PC-3 (cell line): Measurements from ENCODE around the gene SPINK6. TPM values are rescaled to one million over a fixed set of nuclear protein-coding genes. Genes with fewer than 3 reads are reported as not detected.

Experiments
- ATAC-seq: fragments of 200-7000 bp; cut with Tn5 transposase; 2 replicates; pipeline ENCODE4 v1.9.1; 2020; ENCODE audit warnings: mild to moderate bottlenecking, moderate library complexity
- BruUV-seq: library from RNA; stranded (reverse); fragments of 400-500 nt; replicated peaks from 2 replicates; lab custom pipeline; 2021; lab: Mats Ljungman, UMichigan
- CTCF ChIA-PET: fragments of 300-600 bp; sonication (Branson Sonifier 250); formaldehyde crosslinking; loops from one replicate; lab custom pipeline; 2022; ENCODE audit warnings: antibody characterized with exemption; lab: Charles Lee
- POLR2A ChIA-PET: fragments of 300-600 bp; sonication (Branson Sonifier 250); formaldehyde crosslinking; loops from one replicate; lab custom pipeline; 2022; ENCODE audit warnings: antibody characterized with exemption; ENCODE audit not compliant: unreplicated experiment; lab: Charles Lee
- DNase-seq: peaks from one replicate; pipeline ENCODE4 v3.0.0-alpha.2; 2015
- H2AFZ ChIP-seq: fragments of 300-600 bp; sonication (generic); 2 replicates; pipeline ENCODE4 v1.6.0; 2016; ENCODE audit warnings: antibody characterized with exemption, low read length
- H3F3A ChIP-seq: fragments of 300-600 bp; sonication (generic); one replicate; pipeline ENCODE4 v1.6.0; 2017; ENCODE audit warnings: antibody characterized with exemption, low read length, control low read depth, mild to moderate bottlenecking; ENCODE audit not compliant: unreplicated experiment
- H3K27ac ChIP-seq: fragments of 300-600 bp; sonication (generic); 2 replicates; pipeline ENCODE4 v1.5.1; 2016; ENCODE audit warnings: mild to moderate bottlenecking, low read length
- H3K27me3 ChIP-seq: fragments of 300-600 bp; sonication (generic); 2 replicates; pipeline ENCODE4 v1.6.1; 2016; ENCODE audit warnings: low read length, mixed read lengths
- H3K36me3 ChIP-seq: fragments of 300-600 bp; sonication (generic); 2 replicates; pipeline ENCODE4 v1.6.1; 2016; ENCODE audit warnings: low read depth, mixed run types, low read length, mixed read lengths
- H3K4me1 ChIP-seq: fragments of 300-600 bp; sonication (generic); 2 replicates; pipeline ENCODE4 v1.5.1; 2016; ENCODE audit warnings: low read length; ENCODE audit not compliant: insufficient read depth
- H3K4me2 ChIP-seq: fragments of 300-600 bp; sonication (generic); 2 replicates; pipeline ENCODE4 v1.6.0; 2016; ENCODE audit warnings: low read length
- H3K4me3 ChIP-seq: fragments of 300-600 bp; sonication (generic); 2 replicates; pipeline ENCODE4 v1.5.1; 2016; ENCODE audit warnings: mild to moderate bottlenecking, low read length, mixed read lengths
- H3K79me2 ChIP-seq: fragments of 300-600 bp; sonication (generic); 2 replicates; pipeline ENCODE4 v1.6.1; 2017; ENCODE audit warnings: low read length, mixed read lengths
- H3K9ac ChIP-seq: fragments of 300-600 bp; sonication (generic); 2 replicates; pipeline ENCODE4 v1.6.0; 2016; ENCODE audit warnings: mild to moderate bottlenecking, low read length
- H3K9me2 ChIP-seq: fragments of 300-600 bp; sonication (generic); replicated peaks from 2 replicates; pipeline ENCODE4 v1.6.1; 2016; ENCODE audit warnings: mixed run types, low read length, mixed read lengths
- H3K9me3 ChIP-seq: fragments of 300-600 bp; sonication (generic); 2 replicates; pipeline ENCODE4 v1.6.1; 2016; ENCODE audit warnings: low read length, mixed read lengths
- H4K20me1 ChIP-seq: fragments of 300-600 bp; sonication (generic); 2 replicates; pipeline ENCODE4 v1.6.1; 2016; ENCODE audit warnings: low read length, mixed read lengths
- EZH2 ChIP-seq: fragments of 300-600 bp; sonication (generic); IDR thresholded peaks from one replicate; pipeline ENCODE4 v1.6.1; 2017; ENCODE audit warnings: antibody characterized with exemption, mild to moderate bottlenecking, low read length; ENCODE audit not compliant: unreplicated experiment
- EZH2phosphoT487 ChIP-seq: fragments of 300-600 bp; sonication (generic); IDR thresholded peaks from 2 replicates; pipeline ENCODE4 v1.6.1; 2018; ENCODE audit warnings: mild to moderate bottlenecking, antibody characterized with exemption, low read length, borderline replicate concordance
- intact Hi-C: fragments of 100-400 bp; cut with micrococcal nuclease; formaldehyde crosslinking; loops from 2 replicates; pipeline ENCODE4 v1.9.0; 2023
- total RNA-seq: library from RNA; depleted of rRNA; stranded (reverse); fragments of >200 nt; gene quantifications from 2 replicates; pipeline ENCODE4 v1.2.3, GENCODE V29; 2014; rRNA removed
- TF ChIP-seq, protein P1 (sequence below): fragments of 300-600 bp; sonication (generic); conservative IDR thresholded peaks from 2 replicates; pipeline ENCODE4 v1.5.1; 2017; ENCODE audit warnings: antibody characterized with exemption, low read depth, mild to moderate bottlenecking, low read length

SPINK6 gene
- total RNA-seq, 1 experiment from 2014 or later, result not detected

DNA sequence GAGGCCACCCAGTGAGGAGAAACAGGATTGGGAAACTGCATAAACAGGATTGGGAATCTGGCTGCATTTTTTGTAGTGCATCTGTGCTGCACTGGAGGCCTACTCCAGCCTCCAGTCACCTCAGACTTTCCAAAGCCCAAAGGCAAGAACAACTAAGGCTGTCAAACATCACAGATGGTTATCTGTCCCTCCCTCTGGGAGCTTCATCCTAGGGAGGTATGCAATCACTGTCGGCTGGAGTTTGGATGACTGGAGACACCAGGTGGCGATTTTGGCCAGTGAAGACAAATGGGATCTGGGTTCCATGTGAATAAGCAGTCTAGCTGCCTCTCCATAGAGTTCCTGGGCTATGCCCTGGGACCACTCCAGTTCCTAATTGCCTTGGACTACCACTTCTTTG is 56.4 kb downstream of the SPINK6 start:
- no peaks in the 10 kb centered on the region for H3K79me2 ChIP-seq
- H2AFZ ChIP-seq, result no peak overlapping the region
- H3K9ac ChIP-seq, result no peak overlapping the region
- H3K4me2 ChIP-seq, result no peak overlapping the region
- no peaks in the 10 kb centered on the region for H4K20me1 ChIP-seq
- H3K9me3 ChIP-seq, result peaks cover 12% of the 10 kb centered on the region; the same call in 1 of the 2 replicates
- H3K27ac ChIP-seq, result no peak overlapping the region
- H3K4me1 ChIP-seq, result peaks cover 8% of the 10 kb centered on the region
- no TSS peak for BruUV-seq
- no peaks in the 10 kb centered on the region for H3F3A ChIP-seq
- intact Hi-C loops, result no loop called here
- POLR2A ChIA-PET, result no interaction called here
- DNase-seq, result no peak
- H3K4me3 ChIP-seq, result no peak overlapping the region
- H3K27me3 ChIP-seq, result no peaks in the 10 kb centered on the region
- no peak for ATAC-seq
- peaks cover 7% of the 10 kb centered on the region; the same call in 1 of the 2 replicates for H3K36me3 ChIP-seq
- TF ChIP-seq, protein P1, sequence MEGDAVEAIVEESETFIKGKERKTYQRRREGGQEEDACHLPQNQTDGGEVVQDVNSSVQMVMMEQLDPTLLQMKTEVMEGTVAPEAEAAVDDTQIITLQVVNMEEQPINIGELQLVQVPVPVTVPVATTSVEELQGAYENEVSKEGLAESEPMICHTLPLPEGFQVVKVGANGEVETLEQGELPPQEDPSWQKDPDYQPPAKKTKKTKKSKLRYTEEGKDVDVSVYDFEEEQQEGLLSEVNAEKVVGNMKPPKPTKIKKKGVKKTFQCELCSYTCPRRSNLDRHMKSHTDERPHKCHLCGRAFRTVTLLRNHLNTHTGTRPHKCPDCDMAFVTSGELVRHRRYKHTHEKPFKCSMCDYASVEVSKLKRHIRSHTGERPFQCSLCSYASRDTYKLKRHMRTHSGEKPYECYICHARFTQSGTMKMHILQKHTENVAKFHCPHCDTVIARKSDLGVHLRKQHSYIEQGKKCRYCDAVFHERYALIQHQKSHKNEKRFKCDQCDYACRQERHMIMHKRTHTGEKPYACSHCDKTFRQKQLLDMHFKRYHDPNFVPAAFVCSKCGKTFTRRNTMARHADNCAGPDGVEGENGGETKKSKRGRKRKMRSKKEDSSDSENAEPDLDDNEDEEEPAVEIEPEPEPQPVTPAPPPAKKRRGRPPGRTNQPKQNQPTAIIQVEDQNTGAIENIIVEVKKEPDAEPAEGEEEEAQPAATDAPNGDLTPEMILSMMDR, result no peak
- no peak for TF ChIP-seq EZH2
- TF ChIP-seq EZH2phosphoT487, result no peak
- H3K9me2 ChIP-seq, result no peaks in the 10 kb centered on the region
- CTCF ChIA-PET, result no interaction called here

- DNase-seq, result no peak
- BruUV-seq, result no TSS peak
- intact Hi-C loops, result no loop called here
- H3K9me3 ChIP-seq, result peaks cover 17% of the 10 kb centered on the region; the same call in 1 of the 2 replicates
- ATAC-seq, result no peak
- POLR2A ChIA-PET, result no interaction called here
- no peak for TF ChIP-seq EZH2
- TF ChIP-seq EZH2phosphoT487, result no peak
- TF ChIP-seq, protein P1, result no peak
- no peaks in the 10 kb centered on the region for H3K4me1 ChIP-seq
- no peak overlapping the region for H3K27ac ChIP-seq
- no peak overlapping the region for H3K4me3 ChIP-seq
- no peaks in the 10 kb centered on the region for H3K79me2 ChIP-seq
- H3K4me2 ChIP-seq, result no peak overlapping the region
- no peak overlapping the region for H2AFZ ChIP-seq
- H3K9me2 ChIP-seq, result no peaks in the 10 kb centered on the region
- CTCF ChIA-PET, result no interaction called here
- peaks cover 7% of the 10 kb centered on the region; the same call in 1 of the 2 replicates for H3K36me3 ChIP-seq
- H3F3A ChIP-seq, result no peaks in the 10 kb centered on the region
- no peaks in the 10 kb centered on the region for H4K20me1 ChIP-seq
- no peaks in the 10 kb centered on the region for H3K27me3 ChIP-seq
- H3K9ac ChIP-seq, result no peak overlapping the region
Observed at GRCh38 chr5:148261221-148261620, 58.4 kb downstream of the SPINK6 start.

Other genes with a start within 250 kb of the SPINK6 start
- gene SPINK5, start 139.1 kb upstream of the SPINK6 start, total RNA-seq, result not detected in 2 replicates
- gene SPINK14, start 34.5 kb upstream of the SPINK6 start, total RNA-seq, result not detected in 2 replicates
- gene MARCOL, start 35.5 kb downstream of the SPINK6 start, total RNA-seq, result not detected in 2 replicates
- 3.0 TPM in 1 of 2 replicates, not detected in the other for gene SPINK13, start 65.8 kb downstream of the SPINK6 start, total RNA-seq
- 0.15 TPM in 1 of 2 replicates, not detected in the other for gene SPINK7, start 109.4 kb downstream of the SPINK6 start, total RNA-seq
- gene SPINK9, start 132.5 kb downstream of the SPINK6 start, total RNA-seq, result not detected in 2 replicates
- 42.7 and 52.3 TPM in 2 replicates for gene FBXO38, start 180.9 kb downstream of the SPINK6 start, total RNA-seq